ENCODE results near the gene INTS3.

Gene INTS3, protein sequence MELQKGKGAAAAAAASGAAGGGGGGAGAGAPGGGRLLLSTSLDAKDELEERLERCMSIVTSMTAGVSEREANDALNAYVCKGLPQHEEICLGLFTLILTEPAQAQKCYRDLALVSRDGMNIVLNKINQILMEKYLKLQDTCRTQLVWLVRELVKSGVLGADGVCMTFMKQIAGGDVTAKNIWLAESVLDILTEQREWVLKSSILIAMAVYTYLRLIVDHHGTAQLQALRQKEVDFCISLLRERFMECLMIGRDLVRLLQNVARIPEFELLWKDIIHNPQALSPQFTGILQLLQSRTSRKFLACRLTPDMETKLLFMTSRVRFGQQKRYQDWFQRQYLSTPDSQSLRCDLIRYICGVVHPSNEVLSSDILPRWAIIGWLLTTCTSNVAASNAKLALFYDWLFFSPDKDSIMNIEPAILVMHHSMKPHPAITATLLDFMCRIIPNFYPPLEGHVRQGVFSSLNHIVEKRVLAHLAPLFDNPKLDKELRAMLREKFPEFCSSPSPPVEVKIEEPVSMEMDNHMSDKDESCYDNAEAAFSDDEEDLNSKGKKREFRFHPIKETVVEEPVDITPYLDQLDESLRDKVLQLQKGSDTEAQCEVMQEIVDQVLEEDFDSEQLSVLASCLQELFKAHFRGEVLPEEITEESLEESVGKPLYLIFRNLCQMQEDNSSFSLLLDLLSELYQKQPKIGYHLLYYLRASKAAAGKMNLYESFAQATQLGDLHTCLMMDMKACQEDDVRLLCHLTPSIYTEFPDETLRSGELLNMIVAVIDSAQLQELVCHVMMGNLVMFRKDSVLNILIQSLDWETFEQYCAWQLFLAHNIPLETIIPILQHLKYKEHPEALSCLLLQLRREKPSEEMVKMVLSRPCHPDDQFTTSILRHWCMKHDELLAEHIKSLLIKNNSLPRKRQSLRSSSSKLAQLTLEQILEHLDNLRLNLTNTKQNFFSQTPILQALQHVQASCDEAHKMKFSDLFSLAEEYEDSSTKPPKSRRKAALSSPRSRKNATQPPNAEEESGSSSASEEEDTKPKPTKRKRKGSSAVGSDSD

DNA sequence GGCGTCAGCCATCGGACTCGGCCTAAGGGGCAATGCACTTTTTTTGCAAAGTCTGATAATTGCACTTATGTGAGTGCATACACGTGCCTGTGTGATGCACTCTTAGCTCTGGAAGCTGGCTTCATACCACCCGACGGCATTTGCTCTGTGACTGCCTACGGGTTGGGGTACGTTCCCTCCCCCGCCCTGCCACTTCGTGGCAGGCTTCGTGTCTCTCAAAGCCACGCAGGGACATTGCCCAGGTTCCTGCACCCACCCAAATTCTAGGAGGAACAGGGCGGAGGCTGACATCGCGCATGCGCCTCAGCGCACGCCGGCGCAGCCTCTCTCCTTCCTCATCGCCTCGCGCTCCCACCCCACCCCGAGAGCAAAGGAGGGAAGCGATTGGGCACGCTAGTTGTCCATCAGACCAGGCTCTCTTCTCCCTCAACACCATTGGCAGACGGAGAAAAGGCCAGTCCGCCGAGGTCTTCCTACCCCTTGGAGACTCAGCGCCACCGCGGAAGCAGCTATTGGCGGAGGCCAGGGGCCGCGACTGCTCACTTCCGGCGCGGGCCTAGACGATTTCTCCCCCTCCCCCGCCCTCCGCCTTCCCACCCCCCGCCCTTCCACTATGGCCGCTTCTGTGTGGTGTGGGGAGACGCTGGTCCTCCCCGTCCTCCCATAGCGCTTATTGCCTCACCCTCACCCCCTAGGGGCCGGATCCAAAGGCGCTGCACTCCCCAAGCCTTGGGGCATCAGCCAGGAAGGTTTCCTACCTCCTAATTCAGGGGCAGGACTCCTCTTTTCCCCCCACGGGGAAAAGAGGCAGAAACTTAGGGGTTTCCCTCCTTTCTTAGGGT lies at the start of gene INTS3:
TSS of gene INTS3 (plus strand) at position 588 of the 842 bp plus-strand sequence. CDS start 585 bp downstream, outside the sequence.
- H3K4me3 Mint-ChIP-seq = peak within 1 kb of the TSS; percentile 93
- H3K4me1 Mint-ChIP-seq = peaks cover 31% of the 10 kb centered on the region
- peak within 1 kb of the TSS; percentile 98 for H3K27ac Mint-ChIP-seq
- no peaks in the 10 kb centered on the region for H3K9me3 Mint-ChIP-seq
- ATAC-seq = peak; percentile 99
- DNase-seq (ENCODE audit: low spot score in 2 of 2) = peak; percentile 88 to 99
- peaks cover 29% of the 10 kb centered on the region for H3K36me3 Mint-ChIP-seq

DNA sequence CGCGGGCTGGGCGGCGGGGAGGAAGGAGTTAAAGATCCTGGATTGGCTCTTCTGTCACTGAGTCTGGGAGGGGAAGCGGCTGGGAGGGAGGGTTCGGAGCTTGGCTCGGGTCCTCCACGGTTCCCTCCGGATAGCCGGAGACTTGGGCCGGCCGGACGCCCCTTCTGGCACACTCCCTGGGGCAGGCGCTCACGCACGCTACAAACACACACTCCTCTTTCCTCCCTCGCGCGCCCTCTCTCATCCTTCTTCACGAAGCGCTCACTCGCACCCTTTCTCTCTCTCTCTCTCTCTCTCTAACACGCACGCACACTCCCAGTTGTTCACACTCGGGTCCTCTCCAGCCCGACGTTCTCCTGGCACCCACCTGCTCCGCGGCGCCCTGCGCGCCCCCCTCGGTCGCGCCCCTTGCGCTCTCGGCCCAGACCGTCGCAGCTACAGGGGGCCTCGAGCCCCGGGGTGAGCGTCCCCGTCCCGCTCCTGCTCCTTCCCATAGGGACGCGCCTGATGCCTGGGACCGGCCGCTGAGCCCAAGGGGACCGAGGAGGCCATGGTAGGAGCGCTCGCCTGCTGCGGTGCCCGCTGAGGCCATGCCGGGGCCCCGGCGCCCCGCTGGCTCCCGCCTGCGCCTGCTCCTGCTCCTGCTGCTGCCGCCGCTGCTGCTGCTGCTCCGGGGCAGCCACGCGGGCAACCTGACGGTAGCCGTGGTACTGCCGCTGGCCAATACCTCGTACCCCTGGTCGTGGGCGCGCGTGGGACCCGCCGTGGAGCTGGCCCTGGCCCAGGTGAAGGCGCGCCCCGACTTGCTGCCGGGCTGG lies 49.1 kb upstream of the INTS3 start, which contains the start of gene NPR1:
TSS of gene NPR1 (plus strand) at position 170 of the 818 bp plus-strand sequence. CDS start at position 591, 421 bp downstream.
- Mint-ChIP-seq H3K27ac (no peak within 1 kb of the TSS), H3K4me3 (peak within 1 kb of the TSS; percentile 70), H3K4me1 (peaks cover 28% of the 10 kb centered on the region), H3K36me3 (no peaks in the 10 kb centered on the region), H3K9me3 (no peaks in the 10 kb centered on the region)
- DNase-seq (ENCODE audit: low spot score in 2 of 2) (peak; percentile 8 to 58), ATAC-seq (peak; percentile 64)

DNA sequence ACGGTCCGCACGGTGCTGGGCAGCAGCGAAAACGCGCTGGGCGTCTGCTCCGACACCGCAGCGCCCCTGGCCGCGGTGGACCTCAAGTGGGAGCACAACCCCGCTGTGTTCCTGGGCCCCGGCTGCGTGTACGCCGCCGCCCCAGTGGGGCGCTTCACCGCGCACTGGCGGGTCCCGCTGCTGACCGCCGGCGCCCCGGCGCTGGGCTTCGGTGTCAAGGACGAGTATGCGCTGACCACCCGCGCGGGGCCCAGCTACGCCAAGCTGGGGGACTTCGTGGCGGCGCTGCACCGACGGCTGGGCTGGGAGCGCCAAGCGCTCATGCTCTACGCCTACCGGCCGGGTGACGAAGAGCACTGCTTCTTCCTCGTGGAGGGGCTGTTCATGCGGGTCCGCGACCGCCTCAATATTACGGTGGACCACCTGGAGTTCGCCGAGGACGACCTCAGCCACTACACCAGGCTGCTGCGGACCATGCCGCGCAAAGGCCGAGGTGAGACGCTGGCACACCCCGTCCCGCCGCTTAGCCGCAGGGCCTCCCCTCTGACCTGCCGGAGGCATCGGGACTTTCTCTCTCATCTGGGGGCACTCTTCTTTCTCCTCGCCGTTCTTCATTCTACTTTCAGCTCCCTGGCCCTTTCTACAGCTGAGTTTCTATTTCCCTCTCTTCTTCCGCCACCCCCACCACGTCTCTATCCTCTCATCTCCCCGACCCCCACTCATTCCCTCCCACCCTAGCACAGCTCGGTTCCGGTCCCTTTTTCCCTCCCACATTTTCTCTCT lies 48.3 kb upstream of the INTS3 start:
- Mint-ChIP-seq H3K27ac (no peak overlapping the region), H3K4me1 (peaks cover 28% of the 10 kb centered on the region)

DNA sequence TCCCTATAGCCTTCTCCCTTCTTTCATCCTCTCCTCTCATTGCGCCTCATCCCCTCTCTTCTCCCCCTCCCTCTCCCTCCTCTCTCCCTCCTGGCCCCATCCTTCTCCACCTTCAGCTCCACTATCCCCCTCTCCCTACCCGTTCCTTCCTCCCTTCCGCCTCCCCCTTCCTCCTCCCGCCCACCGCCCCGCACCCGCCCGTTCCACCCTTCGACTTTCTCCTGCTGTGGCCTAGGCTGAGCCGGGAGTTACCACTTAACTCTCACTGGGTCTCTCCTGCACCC lies 47.8 kb upstream of the INTS3 start:
- Mint-ChIP-seq H3K4me1 (peaks cover 28% of the 10 kb centered on the region), H3K27ac (no peak overlapping the region), H3K4me3 (peak overlapping the region; percentile 70), H3K36me3 (no peaks in the 10 kb centered on the region), H3K9me3 (no peaks in the 10 kb centered on the region)
- ATAC-seq = no peak
- no peak for DNase-seq (ENCODE audit: low spot score in 2 of 2)

More for the DNA sequence above, 48.3 kb upstream of the INTS3 start:
- peak in 1 of 2 donors; percentile 58 for DNase-seq (ENCODE audit: low spot score in 2 of 2)
- H3K36me3 Mint-ChIP-seq = no peaks in the 10 kb centered on the region
- peak; percentile 65 for ATAC-seq
- H3K9me3 Mint-ChIP-seq = no peaks in the 10 kb centered on the region
- peak overlapping the region; percentile 70 for H3K4me3 Mint-ChIP-seq

DNA sequence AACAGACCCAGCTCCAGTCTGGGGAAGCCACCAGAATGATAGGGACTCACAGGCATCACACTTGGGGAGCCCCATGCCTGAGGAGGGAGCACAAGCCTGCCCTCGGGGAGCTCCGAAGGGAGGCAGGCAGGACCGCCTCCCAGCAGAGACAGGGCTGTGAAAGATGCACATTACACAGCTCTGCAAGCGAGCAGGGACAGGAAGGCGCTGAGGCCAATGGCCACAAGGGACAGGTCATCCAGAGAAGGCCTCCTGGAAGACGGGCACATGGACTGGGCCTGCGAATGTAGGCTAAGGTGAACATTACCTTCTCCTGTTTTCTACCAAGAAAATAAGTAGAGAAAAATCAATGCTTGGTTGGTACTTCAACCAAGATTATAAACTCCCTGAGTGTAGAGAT lies 45.1 kb upstream of the INTS3 start:
- Mint-ChIP-seq H3K4me1 (peaks cover 24% of the 10 kb centered on the region), H3K9me3 (no peaks in the 10 kb centered on the region), H3K27ac (no peak overlapping the region), H3K36me3 (no peaks in the 10 kb centered on the region), H3K4me3 (no peak overlapping the region)
- ATAC-seq (no peak), DNase-seq (ENCODE audit: low spot score in 2 of 2) (no peak)

DNA sequence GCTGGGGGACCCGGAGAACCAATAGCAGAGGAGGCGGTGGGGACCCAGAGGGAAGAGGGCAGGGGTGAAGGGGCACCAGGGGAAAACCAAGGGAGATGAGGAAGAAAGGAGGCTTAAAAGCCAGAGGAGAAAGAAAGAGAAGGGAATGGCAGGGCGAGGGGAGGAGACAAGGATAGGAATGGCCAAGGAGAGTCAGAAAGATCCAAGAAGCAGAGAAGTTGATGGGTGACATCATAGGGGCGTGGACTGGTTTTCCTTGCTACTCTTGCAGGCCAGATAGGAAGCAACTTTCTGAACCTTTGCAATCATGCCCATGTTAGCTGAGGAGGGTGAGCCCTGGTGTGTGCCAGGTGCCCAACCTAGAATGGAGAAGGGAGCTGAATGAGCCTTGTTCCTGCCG lies 44.0 kb upstream of the INTS3 start:
- peaks cover 13% of the 10 kb centered on the region for H3K4me1 Mint-ChIP-seq
- no peaks in the 10 kb centered on the region for H3K36me3 Mint-ChIP-seq
- H3K4me3 Mint-ChIP-seq = no peak overlapping the region
- no peak overlapping the region for H3K27ac Mint-ChIP-seq
- DNase-seq (ENCODE audit: low spot score in 2 of 2) (no peak), ATAC-seq (no peak)
- H3K9me3 Mint-ChIP-seq = no peaks in the 10 kb centered on the region

DNA sequence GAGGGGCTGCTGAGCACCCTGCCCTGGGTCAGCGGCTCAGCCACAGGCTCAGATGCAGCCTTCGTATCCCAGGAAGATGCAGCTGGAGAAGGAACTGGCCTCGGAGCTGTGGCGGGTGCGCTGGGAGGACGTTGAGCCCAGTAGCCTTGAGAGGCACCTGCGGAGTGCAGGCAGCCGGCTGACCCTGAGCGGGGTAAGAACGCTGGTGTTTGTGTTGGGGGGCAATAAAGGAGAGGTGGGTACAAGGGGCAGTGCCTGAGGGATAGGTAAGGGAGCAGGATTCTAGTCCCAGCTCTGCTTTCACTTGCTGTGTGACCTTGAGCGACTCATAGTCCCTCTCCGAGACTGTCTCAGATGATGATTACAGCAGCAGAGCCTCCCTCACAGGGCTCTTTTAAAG lies 43.0 kb upstream of the INTS3 start:
- Mint-ChIP-seq H3K27ac (no peak overlapping the region), H3K9me3 (no peaks in the 10 kb centered on the region), H3K4me3 (no peak overlapping the region), H3K36me3 (no peaks in the 10 kb centered on the region), H3K4me1 (peaks cover 7% of the 10 kb centered on the region)
- no peak for DNase-seq (ENCODE audit: low spot score in 2 of 2)
- ATAC-seq = no peak

DNA sequence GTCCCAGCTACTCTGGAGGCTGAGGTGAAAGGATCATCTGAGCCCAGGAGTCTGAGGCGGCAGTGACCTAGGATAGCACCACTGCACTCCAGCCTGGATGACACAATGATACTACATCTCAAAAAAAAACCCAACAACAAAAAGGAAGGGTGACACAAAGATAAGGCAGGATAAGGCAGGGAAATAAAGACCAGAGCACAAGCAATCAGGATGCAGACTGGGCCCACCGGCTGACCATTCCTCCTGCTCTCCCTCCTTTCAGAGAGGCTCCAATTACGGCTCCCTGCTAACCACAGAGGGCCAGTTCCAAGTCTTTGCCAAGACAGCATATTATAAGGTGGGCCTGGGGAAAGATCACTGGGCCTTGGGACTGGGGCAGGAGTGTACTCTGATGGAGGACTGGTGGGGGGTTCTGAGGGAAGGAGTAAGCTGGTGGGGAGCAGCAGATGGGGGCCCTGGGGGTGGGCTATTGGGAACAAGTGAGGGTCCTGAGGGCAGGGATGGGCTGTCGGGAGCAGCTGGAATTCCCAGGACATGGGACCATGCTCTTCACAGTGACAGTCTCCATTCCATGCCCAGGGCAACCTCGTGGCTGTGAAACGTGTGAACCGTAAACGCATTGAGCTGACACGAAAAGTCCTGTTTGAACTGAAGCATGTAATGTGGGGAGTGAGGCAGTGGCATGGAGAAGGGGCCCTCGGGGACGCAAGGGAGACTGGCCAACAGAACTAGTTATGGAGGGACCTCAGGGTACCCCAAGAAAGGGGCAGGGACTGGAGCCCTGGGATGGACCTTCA lies 42.1 kb upstream of the INTS3 start:
- no peak for ATAC-seq
- H3K27ac Mint-ChIP-seq = no peak overlapping the region
- no peaks in the 10 kb centered on the region for H3K9me3 Mint-ChIP-seq
- DNase-seq (ENCODE audit: low spot score in 2 of 2) = no peak
- H3K36me3 Mint-ChIP-seq = no peaks in the 10 kb centered on the region
- H3K4me3 Mint-ChIP-seq = no peak overlapping the region
- no peaks in the 10 kb centered on the region for H3K4me1 Mint-ChIP-seq

DNA sequence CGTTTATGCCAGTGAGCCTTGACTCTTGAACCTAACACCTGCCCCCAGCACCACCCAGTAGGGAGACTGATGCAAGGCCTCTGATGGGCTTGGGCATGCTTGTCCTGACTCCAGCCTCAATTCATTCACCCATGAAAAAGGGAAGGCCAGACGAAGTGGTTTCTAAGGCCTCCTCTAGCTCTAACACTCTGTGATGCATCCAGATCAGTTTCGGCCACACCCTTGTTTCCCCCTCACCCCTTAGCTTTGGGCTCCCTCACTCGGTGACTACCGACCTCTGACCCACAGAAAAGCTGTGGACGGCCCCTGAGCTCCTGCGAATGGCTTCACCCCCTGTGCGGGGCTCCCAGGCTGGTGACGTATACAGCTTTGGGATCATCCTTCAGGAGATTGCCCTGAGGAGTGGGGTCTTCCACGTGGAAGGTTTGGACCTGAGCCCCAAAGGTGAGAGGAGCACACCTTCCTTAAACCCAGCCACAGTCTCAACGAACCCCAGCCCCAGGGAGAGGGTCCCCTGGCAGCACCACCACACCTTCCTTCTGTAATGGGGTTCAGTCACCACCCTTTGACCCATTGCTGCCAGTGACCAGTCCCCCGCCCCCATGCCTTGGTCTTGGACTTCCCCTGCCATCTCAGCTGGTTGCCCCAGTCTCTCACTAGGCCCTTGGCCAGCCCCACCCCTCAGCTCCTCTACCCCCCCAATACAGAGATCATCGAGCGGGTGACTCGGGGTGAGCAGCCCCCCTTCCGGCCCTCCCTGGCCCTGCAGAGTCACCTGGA lies 40.3 kb upstream of the INTS3 start:
- H3K4me3 Mint-ChIP-seq = no peak overlapping the region
- H3K36me3 Mint-ChIP-seq = no peaks in the 10 kb centered on the region
- no peaks in the 10 kb centered on the region for H3K9me3 Mint-ChIP-seq
- no peak for ATAC-seq
- no peaks in the 10 kb centered on the region for H3K4me1 Mint-ChIP-seq
- DNase-seq (ENCODE audit: low spot score in 2 of 2) = no peak
- H3K27ac Mint-ChIP-seq = no peak overlapping the region

DNA sequence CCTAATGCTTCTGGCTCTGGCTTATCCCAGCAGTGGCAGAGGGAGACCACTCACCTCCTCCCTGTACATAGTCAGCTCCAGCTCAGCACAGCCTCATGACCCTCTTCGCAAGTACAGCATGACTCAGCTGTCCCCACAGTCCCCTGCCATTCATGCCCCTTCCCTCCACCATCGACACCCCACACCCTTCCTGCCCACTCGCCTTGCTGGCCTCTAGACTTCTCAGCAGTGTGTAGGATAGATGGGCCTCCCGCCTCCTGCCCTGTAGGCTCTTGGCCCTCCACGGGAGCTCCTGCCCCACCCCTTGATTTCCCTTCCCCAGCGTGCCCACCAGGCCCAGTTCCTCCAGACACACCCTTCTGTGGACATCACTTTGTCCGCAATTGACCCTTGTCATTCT lies 39.6 kb upstream of the INTS3 start:
- DNase-seq (ENCODE audit: low spot score in 2 of 2) (no peak), ATAC-seq (no peak)
- no peaks in the 10 kb centered on the region for H3K9me3 Mint-ChIP-seq
- H3K27ac Mint-ChIP-seq = no peak overlapping the region
- H3K36me3 Mint-ChIP-seq = no peaks in the 10 kb centered on the region
- no peak overlapping the region for H3K4me3 Mint-ChIP-seq
- no peaks in the 10 kb centered on the region for H3K4me1 Mint-ChIP-seq

DNA sequence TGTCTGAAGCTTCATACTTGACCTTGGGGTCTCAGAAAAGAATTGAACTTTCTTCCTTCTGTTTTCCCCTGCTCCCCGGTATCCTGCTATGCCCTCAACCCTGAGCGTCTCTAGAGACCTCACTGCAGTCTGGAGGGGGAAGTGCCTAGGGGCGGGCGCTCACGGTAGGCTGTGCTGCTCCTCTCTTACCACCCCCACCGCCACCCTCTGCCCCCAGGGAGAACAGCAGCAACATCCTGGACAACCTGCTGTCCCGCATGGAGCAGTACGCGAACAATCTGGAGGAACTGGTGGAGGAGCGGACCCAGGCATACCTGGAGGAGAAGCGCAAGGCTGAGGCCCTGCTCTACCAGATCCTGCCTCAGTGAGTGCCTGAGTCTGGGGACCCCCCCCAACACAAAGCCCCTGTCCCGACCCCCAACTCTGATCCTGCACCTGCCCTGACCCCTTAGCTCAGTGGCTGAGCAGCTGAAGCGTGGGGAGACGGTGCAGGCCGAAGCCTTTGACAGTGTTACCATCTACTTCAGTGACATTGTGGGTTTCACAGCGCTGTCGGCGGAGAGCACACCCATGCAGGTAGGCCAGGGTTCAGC lies 39.0 kb upstream of the INTS3 start:
- Mint-ChIP-seq H3K27ac (no peak overlapping the region), H3K36me3 (no peaks in the 10 kb centered on the region), H3K4me1 (no peaks in the 10 kb centered on the region), H3K9me3 (no peaks in the 10 kb centered on the region), H3K4me3 (no peak overlapping the region)
- DNase-seq (ENCODE audit: low spot score in 2 of 2) = no peak
- ATAC-seq = no peak

DNA sequence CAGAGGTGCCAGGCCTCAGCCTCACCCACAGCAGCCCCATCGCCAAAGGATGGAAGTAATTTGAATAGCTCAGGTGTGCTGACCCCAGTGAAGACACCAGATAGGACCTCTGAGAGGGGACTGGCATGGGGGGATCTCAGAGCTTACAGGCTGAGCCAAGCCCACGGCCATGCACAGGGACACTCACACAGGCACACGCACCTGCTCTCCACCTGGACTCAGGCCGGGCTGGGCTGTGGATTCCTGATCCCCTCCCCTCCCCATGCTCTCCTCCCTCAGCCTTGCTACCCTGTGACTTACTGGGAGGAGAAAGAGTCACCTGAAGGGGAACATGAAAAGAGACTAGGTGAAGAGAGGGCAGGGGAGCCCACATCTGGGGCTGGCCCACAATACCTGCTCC lies 34.4 kb upstream of the INTS3 start:
- no peak overlapping the region for H3K27ac Mint-ChIP-seq
- DNase-seq (ENCODE audit: low spot score in 2 of 2) (no peak), ATAC-seq (no peak)
- H3K9me3 Mint-ChIP-seq = no peaks in the 10 kb centered on the region
- no peak overlapping the region for H3K4me3 Mint-ChIP-seq
- no peaks in the 10 kb centered on the region for H3K4me1 Mint-ChIP-seq
- no peaks in the 10 kb centered on the region for H3K36me3 Mint-ChIP-seq

Measured in stimulated activated effector memory CD8-positive, alpha-beta T cell treated with anti-CD3 and anti-CD28 coated beads, Interleukin-12 subunit alpha, Interleukin-12 subunit beta, amount 100 ng/mL, for 72 hours (primary cell).